ENCODE measurements around the gene PCBP2. TPM values are rescaled to one million over a fixed set of nuclear protein-coding genes. Genes with fewer than 3 reads are reported as not detected.

Gene PCBP2
- total RNA-seq, 2 experiments from 2014 or later = 209 to 1,015 TPM

DNA sequence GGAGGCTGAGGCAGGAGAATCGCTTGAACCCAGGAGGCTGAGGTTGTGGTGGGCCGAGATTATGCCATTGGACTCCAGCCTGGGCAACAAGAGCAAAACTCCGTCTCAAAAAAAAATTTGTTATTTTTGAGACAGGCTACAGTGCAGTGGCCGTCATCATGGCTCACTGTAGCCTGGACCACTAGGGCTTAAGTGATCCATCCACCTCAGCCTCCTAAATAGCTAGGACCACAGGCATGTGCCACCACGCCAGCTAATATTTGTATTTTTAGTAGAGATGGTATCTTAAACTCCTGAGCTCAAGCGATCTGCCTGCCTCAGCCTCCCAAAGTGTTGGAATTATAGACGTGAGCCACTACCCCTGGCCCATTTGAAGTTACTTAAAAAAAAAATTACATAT, 966 bp upstream of the PCBP2 start:
- peaks cover 38% of the 10 kb centered on the region for H3K79me2 ChIP-seq (ENCODE audit: insufficient read depth, low read depth, low read length)
- H3K9me3 ChIP-seq (ENCODE audit: low read length) = no peaks in the 10 kb centered on the region
- no peak overlapping the region for H3K27ac ChIP-seq (ENCODE audit: low read depth, low read length, poor library complexity, severe bottlenecking)
- no peaks in the 10 kb centered on the region for H3K9me2 ChIP-seq (ENCODE audit: insufficient read depth, low read length)
- H3K4me3 ChIP-seq (ENCODE audit: low read depth, low read length, poor library complexity, severe bottlenecking) = no peak overlapping the region
- intact Hi-C loops (cut with micrococcal nuclease; ENCODE audit: unreplicated experiment) = no loop called here
- peaks cover 63% of the 10 kb centered on the region for H3K36me3 ChIP-seq (ENCODE audit: insufficient read depth, low read length)
- BruUV-seq (replicated peaks) = no TSS peak
- H3K4me2 ChIP-seq (ENCODE audit: low read length) = no peak overlapping the region
- H2AFZ ChIP-seq (ENCODE audit: low read length) = no peak overlapping the region
- H4K20me1 ChIP-seq (ENCODE audit: insufficient read depth, low read length) = peaks cover 29% of the 10 kb centered on the region
- H3K4me1 ChIP-seq (ENCODE audit: insufficient read depth, low read length, poor library complexity, severe bottlenecking) = peaks cover 19% of the 10 kb centered on the region
- POLR2A ChIA-PET = interaction anchor here (1.0 to 1.6 kb wide), 3 partner anchors 64 to 127 kb away, joined by 4 to 7 read pairs (median 4); no protein-coding TSS in a partner anchor
- no peak for DNase-seq (ENCODE audit: low spot score)
- no peak for TF ChIP-seq EZH2phosphoT487 (IDR thresholded peaks at IDR 0.05; ENCODE audit: borderline replicate concordance, low read depth, low read length)
- TF ChIP-seq CTCF (conservative IDR thresholded peaks at IDR 0.05; ENCODE audit: low read length) = no peak
- CTCF ChIA-PET (ENCODE audit: unreplicated experiment) = no interaction called here

DNA sequence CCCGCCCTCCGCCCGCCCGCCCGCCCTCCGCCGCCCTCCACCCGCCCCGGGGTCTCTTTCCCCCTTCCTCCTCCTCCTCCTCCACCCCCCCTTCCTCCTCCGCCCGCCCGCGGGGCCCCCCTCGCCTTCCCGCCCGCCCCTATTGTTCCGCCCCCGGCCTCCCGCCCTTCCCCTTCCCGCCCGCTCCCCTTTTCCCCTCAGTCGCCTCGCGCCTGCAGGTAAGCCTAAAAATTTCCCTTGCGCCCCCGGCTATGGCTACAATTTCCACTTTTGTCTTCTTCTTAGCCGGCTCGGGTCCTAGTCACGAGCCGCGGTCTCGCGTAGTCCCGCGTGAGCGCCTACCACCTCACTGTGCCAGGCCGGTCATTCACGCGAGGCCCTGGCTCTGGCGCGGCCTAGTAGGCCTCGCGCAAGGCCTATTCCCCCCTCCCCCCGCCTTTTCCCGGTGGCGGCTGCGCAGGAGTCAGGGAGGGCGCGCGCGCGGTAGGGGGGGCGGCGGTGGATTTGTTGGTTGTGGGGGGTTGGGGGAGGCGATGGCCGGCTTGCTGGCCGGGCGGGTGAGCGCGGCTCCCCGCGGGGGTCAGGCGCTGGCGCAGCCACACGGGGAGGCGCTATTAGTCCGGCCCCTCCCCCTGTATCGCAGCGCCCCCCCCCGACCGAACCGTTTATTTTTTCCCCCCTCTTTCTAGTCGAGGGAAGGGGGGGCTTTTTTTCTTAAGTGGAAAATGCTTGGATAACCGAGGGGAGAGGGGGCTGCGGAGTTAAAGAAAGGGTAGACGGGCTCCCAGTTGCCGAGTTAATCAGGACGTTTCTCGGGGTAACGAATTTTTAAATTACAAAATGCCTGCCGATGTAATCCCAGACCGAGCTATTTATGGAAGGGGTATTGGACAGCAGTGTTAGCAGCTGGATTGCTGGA, 516 bp downstream of the PCBP2 start:
- H3K9me3 ChIP-seq (ENCODE audit: low read length) = no peaks in the 10 kb centered on the region
- ChIA-PET POLR2A (interaction anchor here (0.7 kb wide), 2 partner anchors 11 to 104 kb away, joined by 3 to 5 read pairs; no protein-coding TSS in a partner anchor), CTCF (ENCODE audit: unreplicated experiment) (no interaction called here)
- H3K27ac ChIP-seq (ENCODE audit: low read depth, low read length, poor library complexity, severe bottlenecking) = peak overlapping the region; percentile 82
- no peak overlapping the region for H2AFZ ChIP-seq (ENCODE audit: low read length)
- H3K9me2 ChIP-seq (ENCODE audit: insufficient read depth, low read length) = no peaks in the 10 kb centered on the region
- H3K36me3 ChIP-seq (ENCODE audit: insufficient read depth, low read length) = peaks cover 65% of the 10 kb centered on the region
- H4K20me1 ChIP-seq (ENCODE audit: insufficient read depth, low read length) = peaks cover 36% of the 10 kb centered on the region
- peaks cover 19% of the 10 kb centered on the region for H3K4me1 ChIP-seq (ENCODE audit: insufficient read depth, low read length, poor library complexity, severe bottlenecking)
- peaks cover 53% of the 10 kb centered on the region for H3K79me2 ChIP-seq (ENCODE audit: insufficient read depth, low read depth, low read length)
- BruUV-seq (replicated peaks) = no TSS peak
- H3K4me2 ChIP-seq (ENCODE audit: low read length) = peak overlapping the region; percentile 98
- H3K4me3 ChIP-seq (ENCODE audit: low read depth, low read length, poor library complexity, severe bottlenecking) = peak overlapping the region; percentile 96
- intact Hi-C loops (cut with micrococcal nuclease; ENCODE audit: unreplicated experiment) = loop anchor here (1.0 kb wide), 1 partner anchor 47 kb away; the partner anchor contains the start of gene MAP3K12
- DNase-seq (ENCODE audit: low spot score) = peak; percentile 84
- TF ChIP-seq CTCF (conservative IDR thresholded peaks at IDR 0.05; ENCODE audit: low read length) (peak; percentile 79), EZH2phosphoT487 (IDR thresholded peaks at IDR 0.05; ENCODE audit: borderline replicate concordance, low read depth, low read length) (no peak)

All from OCI-LY7 (cell line).